ENCODE measurements around the gene EGLN3.

- no peak for TF ChIP-seq CTCF (IDR thresholded peaks at IDR 0.05; ENCODE audit: low read length)
- no peak for TF ChIP-seq EZH2 (IDR thresholded peaks at IDR 0.05; ENCODE audit: borderline replicate concordance, low read length)
These were observed 17.8 kb upstream of the EGLN3 start for GRCh38 chr14:33968722-33969121.

Measured in OCI-LY1 (cell line).